NCI-H1417 treated with DMSO at 0.1 percent for 48 hours (cell line): Measurements from ENCODE around the gene TEKT2.

ENCODE experiments used
- DNase-seq: peaks from one replicate; lab custom pipeline; 2025; lab: John Stamatoyannopoulos, UW

TEKT2 gene, protein sequence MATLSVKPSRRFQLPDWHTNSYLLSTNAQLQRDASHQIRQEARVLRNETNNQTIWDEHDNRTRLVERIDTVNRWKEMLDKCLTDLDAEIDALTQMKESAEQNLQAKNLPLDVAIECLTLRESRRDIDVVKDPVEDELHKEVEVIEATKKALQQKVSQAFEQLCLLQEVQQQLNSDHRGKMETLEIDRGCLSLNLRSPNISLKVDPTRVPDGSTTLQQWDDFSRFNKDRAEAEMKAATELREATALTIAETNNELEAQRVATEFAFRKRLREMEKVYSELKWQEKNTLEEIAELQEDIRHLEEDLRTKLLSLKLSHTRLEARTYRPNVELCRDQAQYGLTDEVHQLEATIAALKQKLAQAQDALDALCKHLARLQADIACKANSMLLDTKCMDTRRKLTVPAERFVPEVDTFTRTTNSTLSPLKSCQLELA

DNA sequence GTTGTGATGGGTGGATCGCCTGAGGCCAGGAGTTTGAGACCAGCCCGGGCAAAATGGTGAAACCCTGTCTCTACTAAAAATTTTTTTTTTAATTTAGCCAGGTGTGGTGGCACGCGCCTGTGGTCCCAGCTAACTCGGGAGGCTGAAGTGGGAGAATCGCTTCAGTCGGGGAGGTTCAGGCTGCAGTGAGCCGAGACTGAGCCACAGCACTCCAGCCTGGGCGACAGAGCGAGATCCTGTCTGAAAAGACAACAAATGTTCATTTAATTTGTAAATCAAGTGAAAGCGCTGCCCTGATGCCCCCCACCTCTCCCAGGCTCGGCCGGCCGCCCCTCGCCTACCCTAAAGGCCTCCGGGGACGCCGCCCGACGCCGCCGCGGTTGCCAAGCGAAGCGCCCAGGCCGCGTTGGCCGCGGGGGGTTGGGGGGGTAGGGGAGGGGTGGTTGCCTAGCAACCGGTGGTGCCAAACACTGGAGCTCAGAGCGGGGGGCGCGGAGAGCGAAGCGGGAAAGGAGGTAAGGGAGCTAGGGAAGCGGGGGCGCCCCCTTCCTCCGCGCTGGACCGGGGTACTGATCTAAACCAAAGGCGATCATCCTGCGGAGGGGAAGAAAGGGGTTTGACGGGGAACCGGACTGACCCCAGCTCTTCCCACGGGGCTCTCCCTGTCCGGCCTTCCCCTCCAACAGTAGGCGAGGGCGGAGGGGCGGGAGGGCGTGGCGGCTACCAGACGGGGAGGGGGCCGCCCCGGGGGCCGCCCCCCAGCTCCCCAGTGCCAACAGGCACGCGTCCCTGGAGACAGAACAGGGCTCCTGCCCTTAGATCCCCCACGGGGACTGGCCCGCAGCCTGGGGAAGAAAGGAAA lies at the start of gene TEKT2:
Gene TEKT2 (plus strand): TSS at position 460 of the 862 bp plus-strand sequence. CDS start 828 bp downstream, outside the sequence.
- DNase-seq = no peak

DNA sequence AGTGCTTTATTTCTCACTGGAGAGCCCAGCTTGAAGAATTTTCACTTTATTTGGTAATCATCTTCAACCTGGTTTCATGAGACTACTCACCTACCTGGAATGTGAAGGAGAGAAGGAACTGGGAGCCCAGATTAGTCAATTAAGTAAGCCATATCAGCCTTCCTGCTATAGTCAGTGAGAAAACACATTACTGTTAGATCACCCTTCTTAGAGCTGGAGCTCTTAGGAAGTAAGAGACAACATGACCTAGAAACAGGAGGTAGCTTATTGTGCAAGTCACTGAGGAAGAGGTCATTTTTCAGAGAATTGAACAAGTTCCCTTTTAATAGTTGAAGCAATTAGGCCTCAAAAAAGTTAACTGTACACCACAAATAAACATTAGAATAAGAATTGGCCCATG lies 49.2 kb upstream of the TEKT2 start:
- DNase-seq = no peak

DNA sequence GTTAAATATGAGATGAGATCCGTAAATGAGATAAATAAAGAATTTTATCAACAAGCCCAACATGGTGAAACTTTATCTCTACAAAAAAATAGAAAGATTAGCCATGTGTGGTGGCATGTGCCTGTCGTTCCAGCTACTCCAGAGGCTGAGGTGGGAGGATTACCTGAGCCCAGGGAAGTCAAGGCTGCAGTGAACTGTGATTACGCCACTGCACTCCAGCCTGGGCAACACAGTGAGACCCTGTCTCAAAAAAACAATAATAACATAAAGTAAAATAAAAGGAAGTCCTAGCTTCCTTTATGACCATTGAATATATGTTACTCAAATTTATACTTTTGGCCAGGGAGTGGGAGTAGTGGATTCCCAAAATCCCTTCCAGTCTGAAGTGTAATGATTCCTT lies 48.7 kb upstream of the TEKT2 start:
- DNase-seq = no peak

DNA sequence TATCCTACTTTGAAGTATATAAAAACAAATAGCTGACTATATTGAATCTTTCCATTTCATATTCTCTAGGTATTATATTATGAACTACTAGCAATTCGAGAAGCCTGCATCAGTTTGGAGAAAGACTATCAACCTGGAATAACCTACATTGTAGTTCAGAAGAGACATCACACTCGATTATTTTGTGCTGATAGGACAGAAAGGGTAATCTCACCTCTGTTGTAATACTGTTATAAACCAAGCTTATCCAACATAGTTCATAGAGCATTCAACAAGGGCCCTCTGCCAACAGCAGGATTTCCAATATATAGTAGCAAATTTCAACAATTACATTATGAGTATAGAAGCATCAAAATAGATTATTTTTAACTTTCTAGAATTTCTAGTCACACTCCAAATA lies 43.7 kb upstream of the TEKT2 start:
- no peak for DNase-seq

DNA sequence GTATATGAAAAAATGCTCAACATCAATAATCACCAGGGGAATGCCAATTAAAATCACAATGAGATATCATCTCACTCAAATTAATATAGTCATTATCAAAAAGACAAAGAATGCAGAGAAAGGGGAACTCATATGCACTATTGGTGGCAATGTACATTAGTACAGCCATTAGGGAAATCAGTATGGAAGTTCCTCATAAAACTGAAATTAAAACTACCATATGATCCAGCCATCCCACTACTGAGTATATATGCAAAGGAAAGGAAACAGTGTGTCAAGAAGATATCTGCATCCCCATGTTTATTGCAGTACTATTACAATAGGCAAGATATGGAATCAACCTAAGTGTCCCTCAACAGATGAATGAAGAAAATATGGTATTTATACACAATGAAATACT lies 32.1 kb upstream of the TEKT2 start:
- no peak for DNase-seq

DNA sequence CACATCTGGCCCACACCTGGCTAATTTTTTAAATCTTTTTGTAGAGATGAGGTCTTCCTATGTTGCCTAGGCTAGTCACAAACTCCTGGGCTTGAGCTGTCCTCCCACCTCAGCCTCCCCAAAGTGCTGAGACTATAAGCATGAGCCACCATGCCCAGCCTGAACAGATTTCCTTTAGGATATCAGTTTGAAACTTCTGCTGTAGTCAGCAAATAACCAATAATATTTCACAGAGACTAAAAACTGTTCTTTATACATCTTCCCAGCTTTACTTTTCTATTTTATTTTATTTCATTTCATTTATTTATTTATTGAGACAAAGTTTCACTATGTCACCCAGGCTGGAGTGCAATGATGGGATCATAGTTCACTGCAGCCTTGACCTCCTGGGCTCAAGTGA lies 29.9 kb upstream of the TEKT2 start:
- DNase-seq = no peak

DNA sequence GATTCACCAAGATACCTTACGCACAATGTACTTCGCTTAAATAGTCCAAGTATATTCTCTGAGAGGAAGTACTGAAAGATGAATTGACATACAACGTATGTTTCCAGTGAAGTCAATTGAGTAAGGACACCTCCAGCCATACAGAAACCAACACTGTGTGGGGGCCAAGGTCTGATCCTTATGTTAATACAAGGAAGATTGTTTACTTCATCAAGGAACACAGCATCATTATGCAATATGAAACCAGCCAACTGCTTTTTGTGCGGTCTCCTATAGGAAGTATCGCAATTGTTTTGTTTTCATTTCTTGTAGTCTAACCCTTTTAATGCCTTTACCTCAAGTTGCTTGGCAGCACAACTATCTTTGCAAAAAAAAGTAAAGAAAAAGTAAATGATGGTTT lies 28.2 kb upstream of the TEKT2 start:
- no peak for DNase-seq

DNA sequence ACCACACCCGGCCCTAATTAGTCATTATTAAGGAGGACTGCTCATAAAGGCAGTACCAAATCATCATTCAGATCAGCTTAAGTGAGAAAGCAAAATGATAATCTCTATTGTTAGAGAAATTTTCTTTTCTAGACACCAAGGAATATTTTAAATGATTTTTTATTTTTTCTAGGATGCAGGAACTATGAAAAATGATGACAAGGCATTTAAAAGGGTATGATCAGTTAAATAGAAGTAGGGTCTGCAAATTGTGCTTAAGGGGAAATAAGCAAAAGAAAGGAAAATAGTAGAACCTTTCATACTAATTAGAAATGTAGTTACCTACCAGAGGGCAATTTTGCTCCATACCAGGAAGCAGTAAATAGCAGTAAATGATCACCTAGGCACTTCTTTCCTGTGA lies 21.6 kb upstream of the TEKT2 start:
- no peak for DNase-seq

DNA sequence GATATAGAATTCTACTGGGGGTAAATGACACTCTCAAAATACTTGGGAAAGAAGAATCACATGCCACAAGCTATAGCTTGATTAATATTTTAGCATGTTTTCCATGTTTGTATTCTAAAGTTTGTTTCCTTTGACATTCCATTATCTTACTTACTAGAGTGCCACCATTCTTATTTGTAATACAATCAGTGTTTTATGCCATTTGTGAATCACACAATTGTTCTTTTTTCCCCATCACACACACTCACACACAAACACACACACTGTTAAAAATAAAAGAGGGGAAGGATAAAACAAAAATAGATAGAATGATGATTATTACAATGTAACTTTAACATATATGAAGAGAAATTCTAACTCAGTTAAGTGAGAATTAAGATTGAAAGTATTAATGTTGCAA lies 16.0 kb upstream of the TEKT2 start:
- no peak for DNase-seq

DNA sequence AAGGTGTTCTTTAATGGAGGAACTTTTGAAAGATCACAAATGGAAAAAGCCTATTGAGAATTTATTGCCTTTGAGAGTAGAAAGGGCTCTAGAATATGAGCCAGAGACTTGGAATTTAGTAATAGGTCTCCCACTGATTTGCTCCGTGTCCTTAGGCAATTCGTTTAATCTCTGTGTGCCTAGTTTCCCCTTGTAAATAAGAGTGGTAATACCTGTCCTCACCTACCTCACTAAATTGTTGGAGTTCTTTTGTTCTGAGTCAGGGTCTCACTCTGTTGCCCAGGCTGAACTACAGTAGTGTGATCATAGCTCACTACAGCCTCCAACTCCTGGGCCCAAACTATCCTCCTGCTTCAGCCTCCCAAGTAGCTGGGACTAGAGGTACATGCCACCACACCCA lies 15.0 kb upstream of the TEKT2 start:
- no peak for DNase-seq

DNA sequence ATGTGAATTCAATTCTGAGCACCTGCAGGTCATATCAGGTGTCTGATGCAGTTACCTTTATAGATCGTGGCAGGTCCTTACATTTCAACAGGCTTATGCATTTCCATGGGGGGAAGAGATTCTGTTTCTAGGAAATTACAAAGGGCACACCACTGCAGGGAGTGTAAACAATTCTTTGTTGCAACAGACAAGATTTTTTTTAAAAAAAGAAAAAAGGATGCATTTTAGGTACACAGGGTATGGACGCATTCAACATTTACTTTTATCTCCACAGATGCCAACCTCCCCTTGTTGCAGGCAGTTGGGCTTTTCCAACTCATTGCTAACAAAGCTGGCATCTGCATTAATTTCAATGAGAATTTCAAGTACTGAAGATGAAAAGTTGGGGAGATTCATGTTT lies 13.5 kb upstream of the TEKT2 start:
- DNase-seq = no peak

DNA sequence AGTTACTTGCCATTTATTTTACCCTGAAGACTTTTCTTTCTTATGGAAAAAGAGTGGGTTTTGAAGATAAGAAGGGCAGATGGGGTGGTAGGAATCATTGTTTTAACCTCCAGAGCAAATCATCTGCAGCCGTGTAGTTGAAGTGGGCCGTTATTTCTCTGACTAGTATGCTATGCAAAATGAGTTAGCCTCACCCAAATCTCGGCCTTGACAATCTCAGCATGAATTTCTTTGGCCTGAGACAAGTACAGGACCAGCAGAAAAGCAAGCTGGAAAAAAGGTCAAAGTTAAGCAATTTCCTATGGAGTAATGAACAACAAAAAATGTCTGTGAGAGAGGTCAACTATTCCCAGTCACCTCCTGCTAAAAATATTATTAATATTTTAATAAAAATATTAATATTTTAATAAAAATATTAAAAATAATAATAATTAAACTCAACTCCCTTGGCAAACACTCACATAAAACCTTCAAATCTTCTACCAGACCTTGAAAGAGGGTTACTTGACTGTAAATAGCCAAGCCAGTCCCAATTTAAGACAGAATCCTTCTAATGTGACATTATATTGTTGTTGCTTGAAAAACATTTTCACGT lies 6.8 kb upstream of the TEKT2 start:
- no peak for DNase-seq

DNA sequence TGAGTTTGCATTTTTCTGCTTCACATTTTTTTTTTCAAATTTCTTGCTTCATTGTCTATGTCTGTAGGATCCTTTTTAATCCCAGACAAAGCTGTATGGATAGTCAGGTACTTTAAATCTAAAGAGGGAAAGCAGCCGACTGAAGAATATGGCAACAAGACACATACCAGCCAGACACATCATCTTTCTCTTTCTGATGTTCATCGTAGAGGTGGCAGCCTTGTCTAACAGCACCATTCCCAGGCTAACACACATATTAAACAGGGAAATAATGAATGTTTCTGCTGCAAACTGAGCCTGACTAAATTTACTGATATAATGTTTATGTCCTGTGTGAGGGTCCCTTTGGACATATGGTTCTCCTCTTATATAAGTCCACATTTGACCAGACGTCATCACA lies 3.7 kb upstream of the TEKT2 start:
- DNase-seq = no peak

DNA sequence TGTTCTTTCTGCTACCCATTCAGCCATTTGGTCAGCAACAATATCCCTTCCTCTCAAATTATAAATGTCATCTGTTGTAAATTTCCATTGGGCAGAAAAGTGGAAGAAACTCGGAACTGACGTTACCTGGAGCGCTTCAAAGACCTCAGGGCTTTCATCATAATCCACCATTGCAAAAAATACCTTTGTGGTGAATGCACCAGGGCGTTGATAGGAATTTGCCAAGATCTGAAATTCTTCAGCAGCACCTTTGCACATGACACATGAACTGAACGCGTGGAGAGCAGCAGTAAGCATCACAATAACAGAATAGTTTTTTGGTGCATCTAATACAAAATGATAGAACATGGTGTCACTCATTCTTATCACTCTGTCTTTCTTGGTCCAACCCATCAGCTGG lies 3.1 kb upstream of the TEKT2 start:
- no peak for DNase-seq

DNA sequence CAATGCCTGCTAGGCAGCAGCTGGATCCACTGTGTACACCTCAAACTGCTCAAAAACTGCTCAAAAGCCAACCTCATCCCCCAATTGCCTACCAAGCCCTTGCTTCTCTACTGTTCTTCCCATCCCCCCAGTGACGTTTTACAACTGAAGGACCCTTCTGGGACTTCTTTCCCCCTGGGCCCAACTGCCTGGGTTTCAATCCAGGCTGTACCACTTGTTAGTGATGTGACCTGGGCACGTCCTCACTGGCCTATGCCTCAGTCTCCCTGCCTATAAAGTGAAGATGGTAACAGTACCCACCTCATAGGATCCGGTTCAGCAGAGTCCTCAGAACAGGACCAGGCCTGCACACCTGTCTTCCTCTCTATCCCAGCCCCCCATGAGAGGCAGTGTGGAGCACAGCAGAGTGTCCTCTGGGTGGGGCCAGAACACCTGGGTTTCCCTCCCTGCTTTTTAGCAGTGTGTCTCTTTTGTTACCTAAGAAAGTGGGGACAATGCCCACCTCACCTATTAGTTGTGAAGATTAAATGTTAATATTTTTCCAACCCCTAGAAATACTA lies 1.9 kb upstream of the TEKT2 start:
- no peak for DNase-seq

DNA sequence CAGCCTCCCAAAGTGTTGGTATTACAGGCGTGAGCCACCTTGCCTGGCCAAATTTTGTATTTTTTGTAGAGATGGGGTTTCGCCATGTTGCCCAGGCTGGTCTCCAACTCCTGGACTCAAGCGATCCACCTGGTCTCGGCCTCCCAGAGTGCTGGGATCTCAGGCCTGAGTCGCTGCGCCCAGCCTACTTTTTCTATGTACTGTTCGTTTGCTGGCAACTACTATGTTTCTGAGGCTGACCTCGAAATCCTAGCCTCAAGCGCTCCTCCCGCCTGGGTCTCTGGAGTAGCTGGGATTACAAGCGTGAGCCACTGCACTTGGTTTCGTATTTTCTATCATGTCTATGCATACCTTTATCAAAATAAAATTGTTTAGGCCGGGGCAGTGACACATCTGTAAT lies 675 bp upstream of the TEKT2 start:
- DNase-seq = no peak

DNA sequence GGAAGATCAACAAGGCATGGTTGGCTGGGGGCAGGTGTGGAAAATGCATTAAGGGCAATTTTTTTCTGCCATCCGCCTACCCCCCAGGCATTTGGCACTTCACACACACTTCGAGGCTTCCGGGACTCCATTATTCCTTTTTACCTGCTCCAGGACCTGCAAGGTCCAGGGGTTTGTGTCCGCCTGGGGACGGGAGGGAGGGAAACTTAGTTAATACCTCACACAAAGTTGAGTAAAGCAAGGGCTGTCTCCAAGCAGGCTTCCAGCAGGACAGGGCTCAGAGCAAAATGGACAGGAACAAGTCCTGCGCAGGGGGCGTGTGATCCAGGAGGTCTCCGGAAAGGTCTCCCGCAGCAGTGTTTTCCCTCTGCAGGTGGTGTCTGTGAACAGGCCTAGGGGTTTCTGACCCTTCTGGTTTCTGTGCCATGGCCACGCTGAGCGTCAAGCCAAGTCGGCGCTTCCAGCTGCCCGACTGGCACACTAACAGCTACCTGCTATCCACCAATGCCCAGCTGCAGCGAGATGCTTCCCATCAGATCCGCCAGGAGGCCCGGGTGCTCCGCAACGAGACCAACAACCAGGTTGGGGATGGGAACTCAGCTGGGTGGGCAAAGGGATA lies 712 bp downstream of the TEKT2 start:
- no peak for DNase-seq

DNA sequence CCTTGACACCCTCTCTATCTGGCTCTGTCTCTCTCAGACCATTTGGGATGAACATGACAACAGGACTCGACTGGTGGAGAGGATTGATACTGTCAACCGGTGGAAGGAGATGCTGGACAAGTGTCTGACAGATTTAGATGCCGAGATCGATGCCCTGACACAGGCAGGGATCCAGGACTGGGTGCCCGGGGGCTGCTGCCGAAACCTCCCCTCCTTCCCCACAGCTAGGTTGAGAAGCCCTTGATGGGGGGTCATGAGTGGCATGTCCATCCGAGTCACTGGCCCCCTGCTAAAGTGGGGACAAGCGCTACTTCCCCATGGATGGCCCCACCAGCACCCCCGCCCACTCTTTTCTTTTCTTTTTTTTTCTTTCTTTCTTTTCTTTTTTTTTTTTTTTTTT lies 1.2 kb downstream of the TEKT2 start:
- DNase-seq = no peak

DNA sequence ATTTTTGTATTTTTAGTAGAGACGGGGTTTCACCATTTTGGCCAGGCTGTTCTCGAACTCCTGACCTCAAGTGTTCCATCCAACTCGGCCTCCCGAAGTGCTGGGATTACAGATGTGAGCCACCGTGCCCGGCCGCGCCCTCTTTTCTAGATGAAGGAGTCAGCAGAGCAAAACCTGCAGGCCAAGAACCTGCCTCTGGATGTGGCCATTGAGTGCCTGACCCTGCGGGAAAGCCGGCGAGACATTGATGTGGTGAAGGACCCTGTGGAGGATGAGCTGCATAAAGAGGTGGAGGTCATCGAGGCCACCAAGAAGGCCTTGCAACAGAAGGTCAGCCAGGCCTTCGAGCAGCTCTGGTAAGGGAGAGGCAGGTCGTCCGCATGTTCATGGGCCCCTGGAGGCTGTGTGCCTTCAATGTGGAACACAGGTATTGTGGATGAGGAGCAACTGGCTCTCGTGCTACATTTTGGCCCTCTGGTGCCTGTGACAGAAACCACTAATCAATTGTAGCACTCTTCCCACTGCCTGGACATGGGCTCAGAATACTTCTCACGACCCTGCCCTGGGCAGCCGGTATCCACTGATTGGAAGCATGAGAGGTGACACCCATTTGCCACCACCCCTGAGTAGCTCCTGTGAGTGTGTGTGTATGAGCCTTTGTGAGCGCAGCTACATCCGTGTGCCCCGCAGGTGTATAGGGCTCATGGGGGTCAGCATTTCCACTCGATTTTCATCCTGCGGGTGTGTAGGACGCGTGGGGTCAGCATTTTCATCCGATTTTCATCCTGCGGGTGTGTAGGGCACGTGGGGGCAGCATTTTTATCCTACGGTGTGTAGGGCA lies 2.0 kb downstream of the TEKT2 start:
- DNase-seq = no peak

DNA sequence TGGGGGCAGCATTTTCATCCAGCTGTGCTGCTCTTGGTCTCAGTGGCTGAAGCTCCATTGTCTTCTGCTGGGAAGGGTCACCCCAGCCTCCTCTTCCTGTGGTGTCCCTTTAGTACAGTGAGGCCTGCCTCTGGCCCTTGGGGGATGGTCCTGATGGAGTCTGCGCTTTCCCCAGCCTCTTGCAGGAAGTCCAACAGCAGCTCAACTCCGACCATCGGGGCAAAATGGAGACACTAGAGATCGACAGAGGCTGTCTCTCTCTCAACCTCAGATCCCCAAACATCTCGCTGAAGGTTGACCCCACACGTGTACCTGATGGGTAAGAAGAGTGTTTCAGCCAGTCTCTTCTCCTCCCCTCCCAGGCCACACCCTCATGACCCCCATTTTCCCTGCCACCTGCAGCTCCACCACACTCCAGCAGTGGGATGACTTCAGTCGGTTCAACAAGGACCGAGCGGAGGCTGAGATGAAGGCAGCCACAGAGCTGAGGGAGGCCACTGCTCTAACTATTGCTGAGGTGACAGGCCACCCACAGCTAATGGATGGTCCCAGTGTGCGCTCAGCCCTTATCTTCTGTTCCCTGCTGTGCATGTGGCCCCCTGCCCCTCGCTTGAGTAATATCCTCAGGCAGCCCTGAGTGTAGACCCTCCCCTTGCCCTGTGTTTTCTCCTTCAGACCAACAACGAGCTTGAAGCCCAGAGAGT lies 2.8 kb downstream of the TEKT2 start:
- DNase-seq = no peak
